GM12891 (cell line): ENCODE data around the gene FOXK2.

Experiments used
- PAX5 ChIP-seq: IDR thresholded peaks from 2 replicates; pipeline ENCODE4 v1.6.1; 2011; ENCODE audit warnings: low read length, moderate library complexity, mild to moderate bottlenecking; ENCODE audit not compliant: insufficient read depth, severe bottlenecking
- POLR2A ChIP-seq: IDR thresholded peaks from 2 replicates; pipeline ENCODE4 v1.6.1; 2011; ENCODE audit warnings: low read depth, low read length, control low read depth
- POLR2AphosphoS5 ChIP-seq: IDR thresholded peaks from 2 replicates; pipeline ENCODE4 v1.6.1; 2011; ENCODE audit warnings: low read depth, low read length, control low read depth
- POU2F2 ChIP-seq: IDR thresholded peaks from 2 replicates; pipeline ENCODE4 v1.6.1; 2011; ENCODE audit warnings: low read depth, mild to moderate bottlenecking, control low read depth, low read length, moderate library complexity
- SPI1 ChIP-seq: IDR thresholded peaks from 2 replicates; pipeline ENCODE4 v1.6.1; 2011; ENCODE audit warnings: low read depth, low read length, control low read depth
- TAF1 ChIP-seq: IDR thresholded peaks from 2 replicates; pipeline ENCODE4 v1.6.1; 2011; ENCODE audit warnings: low read depth, low read length, control low read depth

DNA sequence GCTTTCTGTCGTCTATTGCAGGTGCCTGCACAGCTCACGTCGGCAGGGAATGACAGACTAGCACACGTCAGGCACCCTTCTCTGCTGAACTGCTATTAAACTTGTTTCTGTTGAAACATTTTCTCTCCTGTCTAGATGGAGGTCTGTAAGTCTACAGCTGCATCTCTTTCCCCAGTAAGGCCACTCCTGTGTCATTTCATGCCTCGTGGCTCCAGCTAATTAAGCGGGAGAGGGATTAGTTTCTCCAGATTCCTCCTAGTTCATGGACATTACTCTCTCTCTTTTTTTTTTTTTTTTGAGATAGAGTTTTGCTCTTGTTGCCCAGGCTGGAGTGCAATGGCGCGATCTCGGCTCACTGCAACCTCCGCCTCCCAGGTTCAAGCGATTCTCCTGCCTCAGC lies 54.5 kb downstream of the FOXK2 start:
- no peak for TF ChIP-seq POLR2AphosphoS5
- TF ChIP-seq POU2F2 = no peak
- TF ChIP-seq POLR2A = no peak
- no peak for TF ChIP-seq TAF1
- TF ChIP-seq SPI1 = no peak
- TF ChIP-seq PAX5 = no peak
